ENCODE data around the gene CAMK2D. TPM values are rescaled to one million over a fixed set of nuclear protein-coding genes. Genes with fewer than 3 reads are reported as not detected.

Gene CAMK2D
- total RNA-seq, 1 experiment from 2014 or later, result 32.1 TPM

DNA sequence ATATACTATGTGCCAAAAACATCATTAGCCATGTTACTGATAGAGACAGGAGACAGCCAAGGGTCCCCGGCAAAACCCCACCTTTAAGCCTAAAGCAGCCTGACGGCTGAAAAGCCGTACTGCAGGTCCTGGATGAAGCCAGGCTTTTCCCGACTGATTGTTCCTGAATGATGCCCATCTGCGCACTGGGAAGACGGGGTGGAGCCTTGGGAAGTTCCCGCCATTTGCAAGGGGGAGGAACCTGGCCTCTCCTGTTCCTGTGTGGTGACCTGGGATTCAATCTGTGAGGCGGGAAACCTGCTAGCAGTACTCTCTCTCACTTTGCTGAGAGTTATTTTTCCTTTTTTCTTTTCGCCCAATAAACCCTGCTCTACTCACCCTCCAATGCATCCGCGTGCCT lies 15.1 kb upstream of the CAMK2D start:
- POLR2A ChIA-PET, result no interaction called here
- no peaks in the 10 kb centered on the region for H3K9me3 Mint-ChIP-seq (ENCODE audit: unreplicated experiment)
- no peaks in the 10 kb centered on the region for H3K27me3 Mint-ChIP-seq (ENCODE audit: insufficient read depth, unreplicated experiment)
- no peak overlapping the region for H3K27ac Mint-ChIP-seq (ENCODE audit: low read depth, unreplicated experiment)
- TF ChIP-seq, protein P1, sequence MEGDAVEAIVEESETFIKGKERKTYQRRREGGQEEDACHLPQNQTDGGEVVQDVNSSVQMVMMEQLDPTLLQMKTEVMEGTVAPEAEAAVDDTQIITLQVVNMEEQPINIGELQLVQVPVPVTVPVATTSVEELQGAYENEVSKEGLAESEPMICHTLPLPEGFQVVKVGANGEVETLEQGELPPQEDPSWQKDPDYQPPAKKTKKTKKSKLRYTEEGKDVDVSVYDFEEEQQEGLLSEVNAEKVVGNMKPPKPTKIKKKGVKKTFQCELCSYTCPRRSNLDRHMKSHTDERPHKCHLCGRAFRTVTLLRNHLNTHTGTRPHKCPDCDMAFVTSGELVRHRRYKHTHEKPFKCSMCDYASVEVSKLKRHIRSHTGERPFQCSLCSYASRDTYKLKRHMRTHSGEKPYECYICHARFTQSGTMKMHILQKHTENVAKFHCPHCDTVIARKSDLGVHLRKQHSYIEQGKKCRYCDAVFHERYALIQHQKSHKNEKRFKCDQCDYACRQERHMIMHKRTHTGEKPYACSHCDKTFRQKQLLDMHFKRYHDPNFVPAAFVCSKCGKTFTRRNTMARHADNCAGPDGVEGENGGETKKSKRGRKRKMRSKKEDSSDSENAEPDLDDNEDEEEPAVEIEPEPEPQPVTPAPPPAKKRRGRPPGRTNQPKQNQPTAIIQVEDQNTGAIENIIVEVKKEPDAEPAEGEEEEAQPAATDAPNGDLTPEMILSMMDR (IDR thresholded peaks at IDR 0.05; ENCODE audit: unreplicated experiment), result no peak
- no peak for DNase-seq (ENCODE audit: unreplicated experiment)
- H3K4me3 Mint-ChIP-seq (ENCODE audit: unreplicated experiment), result no peak overlapping the region
- CTCF ChIA-PET, result interaction anchor here (1.4 kb wide), 1 partner anchor 382 kb away, joined by 7 read pairs; no protein-coding TSS in a partner anchor
- H3K4me1 Mint-ChIP-seq (ENCODE audit: insufficient read depth, unreplicated experiment), result no peaks in the 10 kb centered on the region
- no TSS peak for BruUV-seq (replicated peaks)
- no peaks in the 10 kb centered on the region for H3K36me3 Mint-ChIP-seq (ENCODE audit: insufficient read depth, unreplicated experiment)
- intact Hi-C loops (cut with micrococcal nuclease), result no loop called here

DNA sequence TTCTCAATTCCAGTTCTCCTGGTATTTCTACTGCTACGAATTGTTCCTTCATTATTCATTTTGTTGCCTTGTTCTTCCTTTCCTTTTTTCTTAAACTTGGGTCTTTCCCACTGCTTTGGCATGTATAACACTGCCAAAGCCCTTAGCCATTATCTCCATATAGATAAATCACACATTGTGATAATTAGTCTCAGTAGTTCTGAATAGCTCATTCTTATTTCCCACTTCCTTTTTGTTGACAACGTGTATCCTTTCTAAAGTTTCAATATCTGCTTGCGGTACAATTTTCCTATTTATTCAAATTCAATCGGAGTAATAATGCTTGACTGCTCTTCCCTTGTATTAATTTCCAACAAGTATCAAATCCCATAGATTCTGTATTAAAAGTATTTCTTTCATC lies 14.5 kb upstream of the CAMK2D start:
- H3K27ac Mint-ChIP-seq (ENCODE audit: low read depth, unreplicated experiment), result no peak overlapping the region
- H3K4me3 Mint-ChIP-seq (ENCODE audit: unreplicated experiment), result no peak overlapping the region
- ChIA-PET CTCF (interaction anchor here (0.5 kb wide), 1 partner anchor 600 kb away, joined by 4 read pairs; no protein-coding TSS in a partner anchor), POLR2A (interaction anchor here (1.4 kb wide), 1 partner anchor 13 kb away, joined by 5 read pairs; no protein-coding TSS in a partner anchor)
- DNase-seq (ENCODE audit: unreplicated experiment), result no peak
- no TSS peak for BruUV-seq (replicated peaks)
- no peaks in the 10 kb centered on the region for H3K4me1 Mint-ChIP-seq (ENCODE audit: insufficient read depth, unreplicated experiment)
- H3K36me3 Mint-ChIP-seq (ENCODE audit: insufficient read depth, unreplicated experiment), result no peaks in the 10 kb centered on the region
- TF ChIP-seq, protein P1 (IDR thresholded peaks at IDR 0.05; ENCODE audit: unreplicated experiment), result no peak
- H3K27me3 Mint-ChIP-seq (ENCODE audit: insufficient read depth, unreplicated experiment), result no peaks in the 10 kb centered on the region
- no peaks in the 10 kb centered on the region for H3K9me3 Mint-ChIP-seq (ENCODE audit: unreplicated experiment)
- intact Hi-C loops (cut with micrococcal nuclease), result no loop called here

DNA sequence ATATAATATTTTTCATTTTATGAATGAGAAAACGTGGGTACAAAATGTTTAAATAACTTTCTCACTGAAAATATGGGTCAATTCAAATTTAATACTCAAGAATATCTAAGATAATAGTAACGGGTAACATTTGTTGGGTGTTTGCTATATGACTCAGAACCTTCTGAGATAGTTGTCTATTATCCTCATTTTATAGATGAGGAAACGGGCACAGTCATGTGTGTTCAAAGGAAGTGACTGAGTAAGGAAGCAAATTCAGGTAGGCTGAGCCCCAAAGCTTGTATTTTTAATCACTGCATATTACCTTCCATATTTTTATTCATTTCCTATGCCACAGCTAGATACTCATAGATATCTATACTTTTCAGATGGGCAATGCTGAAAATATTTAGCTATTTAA lies 12.2 kb upstream of the CAMK2D start:
- intact Hi-C loops (cut with micrococcal nuclease), result no loop called here
- Mint-ChIP-seq H3K27me3 (ENCODE audit: insufficient read depth, unreplicated experiment) (no peaks in the 10 kb centered on the region), H3K36me3 (ENCODE audit: insufficient read depth, unreplicated experiment) (no peaks in the 10 kb centered on the region), H3K4me3 (ENCODE audit: unreplicated experiment) (no peak overlapping the region), H3K4me1 (ENCODE audit: insufficient read depth, unreplicated experiment) (no peaks in the 10 kb centered on the region), H3K27ac (ENCODE audit: low read depth, unreplicated experiment) (no peak overlapping the region), H3K9me3 (ENCODE audit: unreplicated experiment) (no peaks in the 10 kb centered on the region)
- ChIA-PET CTCF (interaction anchor here (1.4 kb wide), 1 partner anchor 298 kb away, joined by 4 read pairs; no protein-coding TSS in a partner anchor), POLR2A (interaction anchor here (1.0 to 1.1 kb wide), 2 partner anchors 10 to 15 kb away, joined by 3 read pairs; no protein-coding TSS in a partner anchor)
- no TSS peak for BruUV-seq (replicated peaks)
- DNase-seq (ENCODE audit: unreplicated experiment), result no peak
- TF ChIP-seq, protein P1 (IDR thresholded peaks at IDR 0.05; ENCODE audit: unreplicated experiment), result no peak

DNA sequence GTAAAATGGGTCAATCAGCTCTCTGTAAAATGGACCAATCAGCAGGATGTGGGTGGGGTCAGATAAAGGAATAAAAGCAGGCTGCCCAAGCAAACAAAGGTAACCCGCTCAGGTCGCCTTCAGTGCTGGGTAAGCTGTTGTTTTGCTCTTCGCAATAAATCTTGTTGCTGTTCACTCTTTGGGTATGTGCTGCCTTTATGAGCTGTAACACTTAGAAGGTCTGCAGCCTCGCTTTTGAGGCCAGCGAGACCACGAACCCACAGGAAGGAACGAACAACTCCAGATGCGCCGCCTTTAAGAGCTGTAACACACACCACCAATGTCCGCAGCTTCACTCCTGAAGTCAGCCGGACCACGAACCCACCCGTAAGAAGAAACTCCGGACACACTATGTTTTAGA lies 11.5 kb upstream of the CAMK2D start:
- intact Hi-C loops (cut with micrococcal nuclease), result no loop called here
- CTCF ChIA-PET, result interaction anchor here (1.4 kb wide), 1 partner anchor 298 kb away, joined by 4 read pairs; no protein-coding TSS in a partner anchor
- POLR2A ChIA-PET, result interaction anchor here (1.0 kb wide), 1 partner anchor 14 kb away, joined by 3 read pairs; no protein-coding TSS in a partner anchor
- BruUV-seq (replicated peaks), result no TSS peak
- no peaks in the 10 kb centered on the region for H3K27me3 Mint-ChIP-seq (ENCODE audit: insufficient read depth, unreplicated experiment)
- no peaks in the 10 kb centered on the region for H3K4me1 Mint-ChIP-seq (ENCODE audit: insufficient read depth, unreplicated experiment)
- H3K9me3 Mint-ChIP-seq (ENCODE audit: unreplicated experiment), result no peaks in the 10 kb centered on the region
- no peak overlapping the region for H3K4me3 Mint-ChIP-seq (ENCODE audit: unreplicated experiment)
- peak overlapping the region; percentile 12 for H3K27ac Mint-ChIP-seq (ENCODE audit: low read depth, unreplicated experiment)
- no peak for DNase-seq (ENCODE audit: unreplicated experiment)
- H3K36me3 Mint-ChIP-seq (ENCODE audit: insufficient read depth, unreplicated experiment), result no peaks in the 10 kb centered on the region
- TF ChIP-seq, protein P1 (IDR thresholded peaks at IDR 0.05; ENCODE audit: unreplicated experiment), result no peak

Measured in MCF 10A (cell line).